HG03571 (cell line): ENCODE results near the gene PLD5.
"Not testable (repeated sequence)": the region's sequence is repeated elsewhere in the genome, so short reads cannot be mapped to it uniquely, and the experiment has no call there.

Source experiments
- ATAC-seq: cut with Tn5 transposase; IDR thresholded peaks from one replicate; pipeline ENCODE4 v1.9.1; 2021; ENCODE audit not compliant: unreplicated experiment

The PLD5 gene

GRCh38 chr1:242083742-242084141 is 440.8 kb downstream of the PLD5 start:
- no peak for ATAC-seq

- no peak for ATAC-seq
Observed at GRCh38 chr1:242081446-242081845, 443.1 kb downstream of the PLD5 start.

- no peak for ATAC-seq
Observed at GRCh38 chr1:242065813-242066212, 458.7 kb downstream of the PLD5 start.

- no peak for ATAC-seq
Observed at GRCh38 chr1:242062271-242062670, 462.2 kb downstream of the PLD5 start.

- no peak for ATAC-seq
Observed at GRCh38 chr1:242059976-242060375, 464.5 kb downstream of the PLD5 start.

GRCh38 chr1:242058582-242058981 is 465.9 kb downstream of the PLD5 start:
- peak; percentile 93 for ATAC-seq

GRCh38 chr1:242058181-242058580 is 466.3 kb downstream of the PLD5 start:
- ATAC-seq, result not testable (repeated sequence)

- ATAC-seq, result no peak
Observed at GRCh38 chr1:242057745-242058115, 466.8 kb downstream of the PLD5 start.

- ATAC-seq, result no peak
Observed at GRCh38 chr1:242056988-242057744, 467.3 kb downstream of the PLD5 start.

GRCh38 chr1:242055749-242056320 is 468.7 kb downstream of the PLD5 start:
- ATAC-seq, result no peak

GRCh38 chr1:242043165-242043564 is 481.3 kb downstream of the PLD5 start:
- no peak for ATAC-seq

GRCh38 chr1:242034392-242034791 is 490.1 kb downstream of the PLD5 start:
- ATAC-seq, result no peak

- ATAC-seq, result no peak
Observed at GRCh38 chr1:242033447-242033846, 491.1 kb downstream of the PLD5 start.
